HG02642 (cell line): ENCODE measurements around the gene DMD.

Source experiments
- ATAC-seq: cut with Tn5 transposase; IDR thresholded peaks from one replicate; pipeline ENCODE4 v1.9.1; 2021; ENCODE audit warnings: mild to moderate bottlenecking; ENCODE audit not compliant: unreplicated experiment, poor library complexity

DMD gene

GRCh38 chrX:32141841-32142240, 1069.5 kb downstream of the DMD start:
- ATAC-seq, result no peak

- no peak for ATAC-seq
Measured at GRCh38 chrX:32139476-32139875, 1071.9 kb downstream of the DMD start.

GRCh38 chrX:32137525-32137924, 1073.8 kb downstream of the DMD start:
- ATAC-seq, result no peak

- ATAC-seq, result no peak
Measured at GRCh38 chrX:32126997-32127396, 1084.4 kb downstream of the DMD start.

- no peak for ATAC-seq
Measured at GRCh38 chrX:32118832-32119231, 1092.5 kb downstream of the DMD start.

GRCh38 chrX:32116047-32116446, 1095.3 kb downstream of the DMD start:
- ATAC-seq, result no peak

- no peak for ATAC-seq
Measured at GRCh38 chrX:32087663-32088062, 1123.7 kb downstream of the DMD start.

- no peak for ATAC-seq
Measured at GRCh38 chrX:32084757-32085156, 1126.6 kb downstream of the DMD start.

GRCh38 chrX:32048285-32048684, 1163.1 kb downstream of the DMD start:
- no peak for ATAC-seq

GRCh38 chrX:32045149-32045548, 1166.2 kb downstream of the DMD start:
- ATAC-seq, result no peak

GRCh38 chrX:32041181-32041580, 1170.2 kb downstream of the DMD start:
- no peak for ATAC-seq

- ATAC-seq, result no peak
Measured at GRCh38 chrX:32026772-32027171, 1184.6 kb downstream of the DMD start.

GRCh38 chrX:32024072-32024471, 1187.3 kb downstream of the DMD start:
- ATAC-seq, result no peak

GRCh38 chrX:32016195-32016594, 1195.2 kb downstream of the DMD start:
- no peak for ATAC-seq

GRCh38 chrX:32010948-32011347, 1200.4 kb downstream of the DMD start:
- no peak for ATAC-seq

GRCh38 chrX:32010212-32010611, 1201.1 kb downstream of the DMD start:
- ATAC-seq, result no peak

GRCh38 chrX:31993637-31994036, 1217.7 kb downstream of the DMD start:
- no peak for ATAC-seq

GRCh38 chrX:31988975-31989374, 1222.4 kb downstream of the DMD start:
- no peak for ATAC-seq

GRCh38 chrX:31981546-31982062, 1229.7 kb downstream of the DMD start:
- ATAC-seq, result no peak

GRCh38 chrX:31969714-31970113, 1241.6 kb downstream of the DMD start:
- ATAC-seq, result no peak

- no peak for ATAC-seq
Measured at GRCh38 chrX:31962256-31962655, 1249.1 kb downstream of the DMD start.

- no peak for ATAC-seq
Measured at GRCh38 chrX:31934842-31935370, 1276.4 kb downstream of the DMD start.

GRCh38 chrX:31934015-31934414, 1277.3 kb downstream of the DMD start:
- no peak for ATAC-seq
